Loucy (cell line): ENCODE data around the gene GLYATL1B.
"Not testable (repeated sequence)": the region's sequence is repeated elsewhere in the genome, so short reads cannot be mapped to it uniquely, and the experiment has no call there.

Source experiments
- H2AFZ ChIP-seq: fragments of 200-600 bp; sonication (generic); 2 replicates; pipeline ENCODE4 v1.6.0; 2016; ENCODE audit warnings: antibody characterized with exemption, mild to moderate bottlenecking, low read length, moderate library complexity
- H3F3A ChIP-seq: fragments of 200-600 bp; 2 replicates; pipeline ENCODE4 v1.6.0; 2016; ENCODE audit warnings: antibody characterized with exemption, low read depth, mild to moderate bottlenecking
- H3K27me3 ChIP-seq: fragments of 200-600 bp; sonication (generic); 2 replicates; pipeline ENCODE4 v1.6.1; 2014; ENCODE audit warnings: low read length, mild to moderate bottlenecking; ENCODE audit not compliant: insufficient read depth, poor library complexity, severe bottlenecking
- H3K36me3 ChIP-seq: fragments of 200-600 bp; sonication (generic); 2 replicates; pipeline ENCODE4 v1.6.1; 2016; ENCODE audit warnings: low read length; ENCODE audit not compliant: insufficient read depth
- H3K4me1 ChIP-seq: fragments of 200-600 bp; sonication (generic); 2 replicates; pipeline ENCODE4 v1.5.1; 2014; ENCODE audit warnings: low read length, mild to moderate bottlenecking; ENCODE audit not compliant: insufficient read depth, poor library complexity, severe bottlenecking
- H3K4me2 ChIP-seq: fragments of 200-600 bp; sonication (generic); 2 replicates; pipeline ENCODE4 v1.6.0; 2014; ENCODE audit warnings: antibody characterized with exemption, low read length, low read depth, mild to moderate bottlenecking; ENCODE audit not compliant: poor library complexity, severe bottlenecking
- H3K4me3 ChIP-seq: fragments of 200-600 bp; sonication (generic); 2 replicates; pipeline ENCODE4 v1.5.1; 2014; ENCODE audit warnings: low read length, mild to moderate bottlenecking, mixed read lengths; ENCODE audit not compliant: poor library complexity, severe bottlenecking
- H3K79me2 ChIP-seq: fragments of 200-600 bp; sonication (generic); 2 replicates; pipeline ENCODE4 v1.6.1; 2014; ENCODE audit warnings: low read length; ENCODE audit not compliant: insufficient read depth
- H3K9ac ChIP-seq: fragments of 200-600 bp; sonication (generic); 2 replicates; pipeline ENCODE4 v1.6.0; 2014; ENCODE audit warnings: mild to moderate bottlenecking, low read depth, low read length, moderate library complexity; ENCODE audit not compliant: poor library complexity, severe bottlenecking
- H3K9me2 ChIP-seq: fragments of 200-600 bp; sonication (generic); replicated peaks from 2 replicates; pipeline ENCODE4 v1.6.1; 2016; ENCODE audit warnings: low read depth, low read length, mixed read lengths
- H3K9me3 ChIP-seq: fragments of 200-600 bp; sonication (generic); 2 replicates; pipeline ENCODE4 v1.6.1; 2014; ENCODE audit warnings: mild to moderate bottlenecking, antibody characterized with exemption, low read length, low read depth; ENCODE audit not compliant: insufficient read depth
- H4K20me1 ChIP-seq: fragments of 200-600 bp; sonication (generic); 2 replicates; pipeline ENCODE4 v1.6.0; 2014; ENCODE audit warnings: antibody characterized with exemption, low read length, mild to moderate bottlenecking; ENCODE audit not compliant: insufficient read depth, poor library complexity, severe bottlenecking
- CTCF ChIP-seq: fragments of 200-600 bp; sonication (generic); conservative IDR thresholded peaks from 2 replicates; pipeline ENCODE4 v1.5.1; 2014; ENCODE audit warnings: mild to moderate bottlenecking, antibody characterized with exemption, low read length
- EZH2phosphoT487 ChIP-seq: fragments of 200-600 bp; IDR thresholded peaks from 2 replicates; pipeline ENCODE4 v1.6.1; 2018; ENCODE audit warnings: antibody characterized with exemption, mild to moderate bottlenecking, moderate library complexity, borderline replicate concordance

The GLYATL1B gene

GRCh38 chr11:59062602-59063529 lies 23.2 kb upstream of the GLYATL1B start:
- Histone ChIP-seq H2AFZ (no peak overlapping the region), H3K36me3 (no peaks in the 10 kb centered on the region), H3K27me3 (no peaks in the 10 kb centered on the region), H3K4me3 (no peak overlapping the region), H3K79me2 (no peaks in the 10 kb centered on the region), H3K9ac (no peak overlapping the region), H3K9me2 (no peaks in the 10 kb centered on the region), H4K20me1 (no peaks in the 10 kb centered on the region), H3K9me3 (no peaks in the 10 kb centered on the region), H3K4me2 (no peak overlapping the region), H3F3A (no peaks in the 10 kb centered on the region), H3K4me1 (no peaks in the 10 kb centered on the region)
- TF ChIP-seq EZH2phosphoT487 (no peak), CTCF (no peak)

- H3K9me3 ChIP-seq, H3F3A ChIP-seq, H3K4me3 ChIP-seq, H3K4me2 ChIP-seq, H2AFZ ChIP-seq, H3K9ac ChIP-seq, H3K4me1 ChIP-seq, H3K27me3 ChIP-seq, H4K20me1 ChIP-seq, H3K79me2 ChIP-seq, H3K9me2 ChIP-seq, H3K36me3 ChIP-seq: not testable (repeated sequence)
These were observed 21.9 kb upstream of the GLYATL1B start for GRCh38 chr11:59063996-59064727.

- H3K4me1 ChIP-seq: no peaks in the 10 kb centered on the region
- no peaks in the 10 kb centered on the region for H4K20me1 ChIP-seq
- no peaks in the 10 kb centered on the region for H3K9me3 ChIP-seq
- H3K9me2 ChIP-seq: no peaks in the 10 kb centered on the region
- H3K9ac ChIP-seq: no peak overlapping the region
- no peaks in the 10 kb centered on the region for H3K36me3 ChIP-seq
- no peaks in the 10 kb centered on the region for H3F3A ChIP-seq
- no peaks in the 10 kb centered on the region for H3K27me3 ChIP-seq
- H3K79me2 ChIP-seq: no peaks in the 10 kb centered on the region
- TF ChIP-seq CTCF (no peak), EZH2phosphoT487 (no peak)
- no peak overlapping the region for H2AFZ ChIP-seq
- H3K4me3 ChIP-seq: no peak overlapping the region
- no peak overlapping the region for H3K4me2 ChIP-seq
These were observed 17.0 kb upstream of the GLYATL1B start for GRCh38 chr11:59069087-59069486.
